ENCODE measurements around the gene SELENOO. TPM values are rescaled to one million over a fixed set of nuclear protein-coding genes. Genes with fewer than 3 reads are reported as not detected.

Gene SELENOO
- total and polyA plus RNA-seq, 4 experiments from 2014 or later = 2.0 to 34.8 (median 20.2) TPM

DNA sequence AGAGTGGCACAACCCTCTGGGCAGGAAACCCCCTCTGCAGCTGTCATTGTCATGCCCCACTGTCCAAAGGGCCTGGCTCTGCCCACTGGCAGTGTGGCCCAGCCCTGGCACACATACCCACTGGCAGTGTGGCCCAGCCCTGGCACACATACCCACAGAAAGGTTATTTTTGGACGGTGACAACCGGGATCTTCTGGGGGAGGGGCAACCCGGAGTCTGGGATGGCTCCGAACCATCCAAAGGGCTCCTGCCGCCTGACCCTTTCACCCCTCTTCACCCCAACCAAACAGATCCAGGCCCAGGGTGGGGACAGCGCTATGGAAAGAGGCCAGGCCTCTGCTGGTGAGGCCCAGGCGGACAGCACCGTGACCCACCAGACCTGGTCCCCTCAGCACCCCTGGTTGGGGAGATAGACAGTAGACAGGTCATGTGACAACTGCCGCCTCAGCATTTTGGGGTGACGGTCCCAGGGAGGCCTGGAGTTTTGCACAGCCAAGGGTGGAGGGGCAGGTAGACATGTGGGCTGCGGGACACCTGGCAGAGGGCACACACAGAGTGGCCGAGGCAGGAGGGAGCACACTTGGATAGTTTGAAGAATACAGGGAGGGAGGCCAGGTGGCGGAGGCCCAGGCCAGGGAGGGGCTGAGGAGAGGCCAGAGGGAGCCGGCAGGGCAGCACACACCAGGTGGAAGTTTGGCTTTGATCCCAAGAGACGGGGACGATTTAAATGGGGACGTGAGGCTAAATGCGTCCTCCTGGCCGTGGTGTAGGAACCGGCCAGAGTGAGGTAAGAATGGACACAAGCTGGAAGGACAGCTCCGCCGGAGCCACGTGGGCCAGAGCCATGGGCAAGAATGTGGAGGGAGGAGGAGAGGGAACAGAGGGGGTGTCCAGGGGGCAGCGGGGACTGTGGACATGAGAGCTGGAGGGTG lies 57.8 kb downstream of the SELENOO start:
- H3K4me1 Mint-ChIP-seq = peaks cover 0 to 7% (median 6%) of the 10 kb centered on the region in 4 donors
- no peak overlapping the region for H3K27ac ChIP-seq (ENCODE audit: low read depth, low read length)
- no peaks in the 10 kb centered on the region for H3K36me3 ChIP-seq (ENCODE audit: insufficient read depth, low read length)
- no peak overlapping the region for H3K27ac Mint-ChIP-seq
- ChIA-PET POLR2A (ENCODE audit: partially characterized antibody) (no interaction called here), CTCF (ENCODE audit: partially characterized antibody) (no interaction called here)
- peaks cover 4% of the 10 kb centered on the region for H3K4me1 ChIP-seq (ENCODE audit: insufficient read depth, low read length)
- H3K36me3 Mint-ChIP-seq = no peaks in the 10 kb centered on the region
- H3K27me3 Mint-ChIP-seq = peaks cover 11 to 21% of the 10 kb centered on the region in 2 donors
- H3K27me3 ChIP-seq (ENCODE audit: insufficient read depth, low read length) = no peaks in the 10 kb centered on the region
- no peak overlapping the region for H3K4me3 ChIP-seq (ENCODE audit: low read length in 2 of 2)
- no peaks in the 10 kb centered on the region for H3K9me3 Mint-ChIP-seq
- H3K4me3 Mint-ChIP-seq = no peak overlapping the region
- DNase-seq = no peak
- no peaks in the 10 kb centered on the region for H3K9me3 ChIP-seq (ENCODE audit: control insufficient read depth in 1 of 2, low read length in 2 of 2)
- intact Hi-C loops (cut with micrococcal nuclease) = loop anchor here (10.0 kb wide), 1 partner anchor 216 kb away; the partner anchor contains the start of gene SBF1

DNA sequence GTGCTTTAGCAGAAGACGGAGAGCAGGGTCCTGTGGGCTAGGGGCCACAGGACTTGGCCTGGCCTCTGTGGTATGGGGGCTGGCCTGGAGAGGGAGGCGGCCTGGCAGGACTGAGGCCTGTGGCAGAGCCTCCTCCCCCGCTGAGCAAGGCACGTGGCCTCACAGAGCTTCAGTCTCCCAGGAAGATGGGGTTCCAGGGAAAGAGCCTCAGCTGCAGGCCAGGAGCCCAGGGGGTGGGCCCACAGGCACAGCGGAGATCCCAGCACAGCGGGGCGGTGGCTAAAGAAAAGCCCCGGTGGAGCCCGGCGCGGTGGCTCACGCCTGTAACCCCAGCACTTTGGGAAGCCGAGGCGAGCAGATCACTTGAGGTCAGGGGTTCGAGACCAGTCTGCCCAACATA lies 58.5 kb downstream of the SELENOO start:
- H3K4me1 ChIP-seq (ENCODE audit: insufficient read depth, low read length) = peaks cover 4% of the 10 kb centered on the region
- H3K27ac Mint-ChIP-seq = no peak overlapping the region
- no peak for DNase-seq
- H3K4me3 Mint-ChIP-seq = no peak overlapping the region
- H3K36me3 Mint-ChIP-seq = no peaks in the 10 kb centered on the region
- intact Hi-C loops (cut with micrococcal nuclease) = loop anchor here (10.0 kb wide), 1 partner anchor 215 kb away; the partner anchor contains the start of gene SBF1
- peaks cover 0 to 7% (median 6%) of the 10 kb centered on the region in 4 donors for H3K4me1 Mint-ChIP-seq
- H3K27me3 Mint-ChIP-seq = peaks cover 11 to 21% of the 10 kb centered on the region in 2 donors
- no peak overlapping the region for H3K27ac ChIP-seq (ENCODE audit: low read depth, low read length)
- H3K36me3 ChIP-seq (ENCODE audit: insufficient read depth, low read length) = no peaks in the 10 kb centered on the region
- H3K9me3 ChIP-seq (ENCODE audit: control insufficient read depth in 1 of 2, low read length in 2 of 2) = no peaks in the 10 kb centered on the region
- CTCF ChIA-PET (ENCODE audit: partially characterized antibody) = no interaction called here
- no peak overlapping the region for H3K4me3 ChIP-seq (ENCODE audit: low read length in 2 of 2)
- no peaks in the 10 kb centered on the region for H3K9me3 Mint-ChIP-seq
- POLR2A ChIA-PET (ENCODE audit: partially characterized antibody) = no interaction called here
- no peaks in the 10 kb centered on the region for H3K27me3 ChIP-seq (ENCODE audit: insufficient read depth, low read length)

DNA sequence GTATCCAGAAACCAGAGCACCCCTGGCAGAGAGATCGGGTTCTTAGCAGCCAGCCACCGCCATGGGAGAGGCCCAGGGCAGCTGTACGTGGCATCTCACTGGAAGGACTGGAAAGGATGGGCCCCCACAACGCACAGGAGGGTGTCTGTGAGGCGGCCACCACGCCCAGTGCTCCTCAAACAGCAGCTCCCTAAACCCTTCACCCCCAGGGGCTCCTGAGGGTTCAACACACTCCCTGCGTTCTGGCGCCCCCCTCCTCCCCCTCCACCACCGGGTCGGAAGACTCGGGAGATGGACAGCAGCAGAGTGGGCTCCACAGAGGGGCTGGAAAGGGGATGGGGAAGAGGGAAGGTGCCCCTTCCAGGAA lies 59.6 kb downstream of the SELENOO start:
- H3K36me3 Mint-ChIP-seq = no peaks in the 10 kb centered on the region
- Histone ChIP-seq H3K27ac (ENCODE audit: low read depth, low read length) (no peak overlapping the region), H3K27me3 (ENCODE audit: insufficient read depth, low read length) (no peaks in the 10 kb centered on the region), H3K4me3 (ENCODE audit: low read length in 2 of 2) (no peak overlapping the region), H3K4me1 (ENCODE audit: insufficient read depth, low read length) (peaks cover 4% of the 10 kb centered on the region), H3K9me3 (ENCODE audit: control insufficient read depth in 1 of 2, low read length in 2 of 2) (no peaks in the 10 kb centered on the region), H3K36me3 (ENCODE audit: insufficient read depth, low read length) (no peaks in the 10 kb centered on the region)
- peaks cover 10 to 24% of the 10 kb centered on the region in 2 donors for H3K27me3 Mint-ChIP-seq
- no peak overlapping the region for H3K4me3 Mint-ChIP-seq
- ChIA-PET CTCF (ENCODE audit: partially characterized antibody) (interaction anchor here (0.6 kb wide), 1 partner anchor 134 kb away, joined by 5 read pairs; no protein-coding TSS in a partner anchor), POLR2A (ENCODE audit: partially characterized antibody) (no interaction called here)
- no peak for DNase-seq
- peaks cover 0 to 7% (median 6%) of the 10 kb centered on the region in 4 donors for H3K4me1 Mint-ChIP-seq
- H3K27ac Mint-ChIP-seq = no peak overlapping the region
- intact Hi-C loops (cut with micrococcal nuclease) = no loop called here
- no peaks in the 10 kb centered on the region for H3K9me3 Mint-ChIP-seq

DNA sequence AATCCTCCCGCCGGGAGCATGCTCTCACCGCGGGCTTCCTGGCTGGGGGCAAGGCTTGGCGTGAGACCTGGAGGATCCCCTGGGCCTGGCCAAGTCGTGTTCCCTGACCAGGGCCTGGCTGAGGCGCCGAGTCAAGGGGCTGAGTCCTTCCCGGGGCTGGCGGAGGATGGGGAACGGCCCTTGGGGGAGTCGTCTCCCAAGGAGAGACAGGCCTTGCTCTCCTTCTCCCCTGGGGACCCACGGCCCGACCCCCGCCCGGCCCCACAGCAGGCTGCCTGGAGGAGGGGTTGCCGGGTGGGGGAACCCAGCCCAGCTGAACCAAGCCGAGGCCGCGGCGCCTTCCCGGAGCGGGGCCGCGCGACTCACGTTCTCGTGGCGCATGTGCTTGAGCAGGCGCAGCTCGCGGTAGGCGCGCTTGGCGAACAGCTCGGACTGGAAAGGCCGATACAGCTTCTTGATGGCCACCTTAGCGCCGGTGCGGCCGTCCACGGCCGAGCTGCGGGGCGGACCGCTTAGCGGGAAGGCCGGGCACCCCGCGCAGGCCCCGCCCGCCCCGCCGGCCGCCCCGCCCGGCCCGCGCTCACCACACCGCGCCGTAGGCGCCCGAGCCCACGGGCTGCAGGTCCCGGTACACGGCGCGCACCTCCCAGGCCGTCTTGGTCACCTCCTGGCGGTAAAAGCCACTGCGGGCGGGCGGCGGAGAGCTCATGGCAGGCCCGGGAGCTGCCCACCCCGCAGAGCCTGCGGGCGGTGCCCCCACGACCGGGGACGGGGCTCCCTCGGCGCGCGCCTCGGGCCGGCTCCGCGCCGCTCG lies 60.2 kb downstream of the SELENOO start:
- Mint-ChIP-seq H3K4me1 (peaks cover 0 to 7% (median 6%) of the 10 kb centered on the region in 4 donors), H3K27ac (no peak overlapping the region), H3K27me3 (peaks cover 10 to 22% of the 10 kb centered on the region in 2 donors), H3K36me3 (no peaks in the 10 kb centered on the region), H3K4me3 (no peak overlapping the region), H3K9me3 (no peaks in the 10 kb centered on the region)
- ChIA-PET POLR2A (ENCODE audit: partially characterized antibody) (no interaction called here), CTCF (ENCODE audit: partially characterized antibody) (interaction anchor here (0.6 kb wide), 1 partner anchor 133 kb away, joined by 5 read pairs; no protein-coding TSS in a partner anchor)
- Histone ChIP-seq H3K4me3 (ENCODE audit: low read length in 2 of 2) (no peak overlapping the region), H3K9me3 (ENCODE audit: control insufficient read depth in 1 of 2, low read length in 2 of 2) (no peaks in the 10 kb centered on the region), H3K27ac (ENCODE audit: low read depth, low read length) (no peak overlapping the region), H3K36me3 (ENCODE audit: insufficient read depth, low read length) (no peaks in the 10 kb centered on the region), H3K4me1 (ENCODE audit: insufficient read depth, low read length) (peaks cover 4% of the 10 kb centered on the region), H3K27me3 (ENCODE audit: insufficient read depth, low read length) (no peaks in the 10 kb centered on the region)
- intact Hi-C loops (cut with micrococcal nuclease) = no loop called here
- DNase-seq = no peak

DNA sequence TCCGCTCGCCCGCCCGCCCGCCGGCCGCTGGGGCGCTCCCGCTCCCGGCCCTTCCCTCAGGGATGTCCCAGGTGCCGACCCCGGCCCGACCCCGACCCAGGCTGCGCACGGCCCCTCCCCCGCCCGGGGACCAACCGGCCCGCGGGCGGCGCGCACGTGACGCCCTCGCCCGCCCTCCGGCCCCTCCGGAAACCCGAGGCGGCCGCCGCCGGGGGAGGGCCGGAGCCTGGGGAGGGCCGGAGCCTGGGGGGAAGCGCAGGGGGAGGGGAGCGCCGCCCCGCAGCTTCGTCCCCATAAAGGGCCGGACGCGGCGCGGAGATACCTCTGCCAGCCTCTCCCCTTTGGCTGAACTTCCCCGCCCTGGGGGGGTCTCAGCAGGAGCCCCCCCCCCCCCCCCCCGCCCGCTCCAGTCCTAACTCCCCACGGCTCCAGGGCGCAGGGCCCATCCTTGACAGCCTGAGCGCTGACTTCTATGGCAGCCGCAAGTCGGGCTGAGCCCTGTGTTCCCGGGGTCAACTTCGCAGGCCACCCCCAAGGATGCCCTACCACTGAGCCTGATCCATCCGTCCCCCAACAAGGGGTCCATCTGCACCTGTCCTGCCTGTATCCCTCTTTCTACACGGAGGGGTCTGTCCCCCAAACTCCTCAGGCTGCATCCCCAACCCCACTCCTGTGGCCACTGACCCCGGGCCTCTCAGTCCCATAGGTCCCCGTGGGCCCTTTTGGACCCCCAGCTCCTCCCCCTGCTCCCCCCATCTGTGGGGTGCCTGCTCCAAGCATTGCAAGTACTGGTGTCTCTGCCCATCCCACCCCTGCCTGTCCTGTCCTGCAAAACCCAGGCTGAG lies 61.0 kb downstream of the SELENOO start, which contains the start of gene MAPK12:
Gene MAPK12, minus strand, starts transcription at position 69 of the 845 bp plus-strand sequence. CDS start 174 bp downstream, outside the sequence.
- Mint-ChIP-seq H3K27ac (no peak within 1 kb of the TSS), H3K4me3 (peak within 1 kb of the TSS in 6 of 8 donors; percentile 33 to 66 (median 53)), H3K36me3 (no peaks in the 10 kb centered on the region), H3K9me3 (no peaks in the 10 kb centered on the region), H3K27me3 (peaks cover 10 to 22% of the 10 kb centered on the region in 2 donors), H3K4me1 (peaks cover 0 to 7% (median 6%) of the 10 kb centered on the region in 4 donors)
- DNase-seq = no peak
- Histone ChIP-seq H3K36me3 (ENCODE audit: insufficient read depth, low read length) (no peaks in the 10 kb centered on the region), H3K4me1 (ENCODE audit: insufficient read depth, low read length) (peaks cover 4% of the 10 kb centered on the region), H3K27ac (ENCODE audit: low read depth, low read length) (no peak within 1 kb of the TSS), H3K27me3 (ENCODE audit: insufficient read depth, low read length) (no peaks in the 10 kb centered on the region), H3K4me3 (ENCODE audit: low read length in 2 of 2) (no peak within 1 kb of the TSS), H3K9me3 (ENCODE audit: control insufficient read depth in 1 of 2, low read length in 2 of 2) (no peaks in the 10 kb centered on the region)
- intact Hi-C loops (cut with micrococcal nuclease) = no loop called here
- CTCF ChIA-PET (ENCODE audit: partially characterized antibody) = interaction anchor here (1.1 kb wide), 1 partner anchor 236 kb away, joined by 4 read pairs; no protein-coding TSS in a partner anchor
- POLR2A ChIA-PET (ENCODE audit: partially characterized antibody) = interaction anchor here (1.4 kb wide), 1 partner anchor 10 kb away, joined by 3 read pairs; no protein-coding TSS in a partner anchor

DNA sequence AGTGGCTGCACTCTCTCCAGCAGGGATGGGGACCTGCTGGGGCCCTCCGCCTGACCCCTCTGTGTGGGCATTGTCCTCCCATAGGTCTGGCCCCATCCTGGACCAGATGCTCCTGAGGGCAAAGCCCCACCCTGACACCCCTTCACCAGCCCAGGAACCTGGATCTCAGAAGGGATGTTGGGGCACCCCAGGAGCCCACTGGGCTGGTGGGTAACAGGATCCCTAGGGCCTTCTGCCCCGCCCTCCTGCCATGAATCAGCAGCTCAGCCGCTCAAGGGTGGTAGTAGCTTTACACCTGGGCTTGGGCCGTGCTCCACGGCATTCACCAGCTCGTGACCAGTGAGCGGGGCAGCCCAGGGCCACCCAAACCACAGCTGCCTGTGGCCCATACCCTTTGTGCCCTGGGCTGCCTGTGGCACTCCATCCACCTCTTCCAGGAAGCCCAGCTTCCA lies 61.7 kb downstream of the SELENOO start:
- H3K27me3 Mint-ChIP-seq = peaks cover 10 to 20% of the 10 kb centered on the region in 2 donors
- intact Hi-C loops (cut with micrococcal nuclease) = no loop called here
- no peak for DNase-seq
- peaks cover 4% of the 10 kb centered on the region for H3K4me1 ChIP-seq (ENCODE audit: insufficient read depth, low read length)
- H3K9me3 ChIP-seq (ENCODE audit: control insufficient read depth in 1 of 2, low read length in 2 of 2) = no peaks in the 10 kb centered on the region
- ChIA-PET POLR2A (ENCODE audit: partially characterized antibody) (interaction anchor here (1.4 kb wide), 1 partner anchor 11 kb away, joined by 3 read pairs; no protein-coding TSS in a partner anchor), CTCF (ENCODE audit: partially characterized antibody) (interaction anchor here (1.1 kb wide), 1 partner anchor 236 kb away, joined by 4 read pairs; no protein-coding TSS in a partner anchor)
- no peaks in the 10 kb centered on the region for H3K9me3 Mint-ChIP-seq
- peaks cover 0 to 7% (median 6%) of the 10 kb centered on the region in 4 donors for H3K4me1 Mint-ChIP-seq
- H3K4me3 Mint-ChIP-seq = peak overlapping the region in 6 of 8 donors; percentile 15 to 66 (median 53)
- no peaks in the 10 kb centered on the region for H3K27me3 ChIP-seq (ENCODE audit: insufficient read depth, low read length)
- no peaks in the 10 kb centered on the region for H3K36me3 ChIP-seq (ENCODE audit: insufficient read depth, low read length)
- H3K27ac ChIP-seq (ENCODE audit: low read depth, low read length) = no peak overlapping the region
- H3K36me3 Mint-ChIP-seq = no peaks in the 10 kb centered on the region
- H3K4me3 ChIP-seq (ENCODE audit: low read length in 2 of 2) = no peak overlapping the region
- H3K27ac Mint-ChIP-seq = no peak overlapping the region

All from CD4-positive, alpha-beta memory T cell (primary cell).